HUES64 (cell line): ENCODE measurements around the gene SERPIND1.

Experiments used
- H3K27ac ChIP-seq: 2 replicates; pipeline ENCODE4 v1.7.0; 2013; ENCODE audit warnings: low read depth, low read length, inconsistent platforms
- H3K27me3 ChIP-seq: 2 replicates; pipeline ENCODE4 v1.6.1; 2013; ENCODE audit warnings: mild to moderate bottlenecking, low read length; ENCODE audit not compliant: insufficient read depth
- H3K36me3 ChIP-seq: 2 replicates; pipeline ENCODE4 v1.6.1; 2013; ENCODE audit warnings: mild to moderate bottlenecking, low read length; ENCODE audit not compliant: insufficient read depth
- H3K4me1 ChIP-seq: 2 replicates; pipeline ENCODE4 v1.6.1; 2013; ENCODE audit warnings: mild to moderate bottlenecking, low read length, moderate library complexity; ENCODE audit not compliant: insufficient read depth
- H3K4me3 ChIP-seq: 2 replicates; pipeline ENCODE4 v1.5.1; 2013; ENCODE audit warnings: mild to moderate bottlenecking, low read length, moderate library complexity
- H3K9ac ChIP-seq: 2 replicates; pipeline ENCODE4 v1.6.1; 2013; ENCODE audit warnings: mild to moderate bottlenecking, low read depth, low read length
- H3K9me3 ChIP-seq: 2 replicates; pipeline ENCODE4 v1.6.1; 2013; ENCODE audit warnings: low read depth, low read length; ENCODE audit not compliant: insufficient read depth
- WGBS: fragments of 150-250, 120-280 bp; methylation state at CpG from one replicate; pipeline ENCODE4 v1.1.7; 2013; ENCODE audit warnings: missing lambda C conversion rate; 5-methylcytosine and 5-hydroxymethylcytosine counted together

The SERPIND1 gene

GRCh38 chr22:20786536-20786979 is 12.6 kb downstream of the SERPIND1 start:
- no peak overlapping the region for H3K27ac ChIP-seq
- 0 out of 2 replicates have a peak, but pooled peaks cover 6% of the 10 kb centered on the region for H3K4me1 ChIP-seq
- 92% methylated on average over 10 of the region's 10 CpGs for WGBS
- no peak overlapping the region for H3K4me3 ChIP-seq
- H3K27me3 ChIP-seq: no peaks in the 10 kb centered on the region
- no peak overlapping the region for H3K9ac ChIP-seq
- peaks cover 5% of the 10 kb centered on the region; the same call in 1 of the 2 replicates for H3K36me3 ChIP-seq
- no peaks in the 10 kb centered on the region for H3K9me3 ChIP-seq

DNA sequence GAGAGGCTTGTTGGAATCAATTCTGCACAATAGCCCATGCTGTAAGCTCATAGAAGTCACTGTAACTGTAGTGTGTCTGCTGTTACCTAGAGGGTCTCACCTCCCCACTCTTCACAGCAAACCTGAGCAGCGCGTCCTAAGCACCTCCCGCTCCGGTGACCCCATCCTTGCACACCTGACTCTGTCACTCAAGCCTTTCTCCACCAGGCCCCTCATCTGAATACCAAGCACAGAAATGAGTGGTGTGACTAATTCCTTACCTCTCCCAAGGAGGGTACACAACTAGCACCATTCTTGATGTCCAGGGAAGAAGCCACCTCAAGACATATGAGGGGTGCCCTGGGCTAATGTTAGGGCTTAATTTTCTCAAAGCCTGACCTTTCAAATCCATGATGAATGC is 13.3 kb downstream of the SERPIND1 start:
- peaks cover 7% of the 10 kb centered on the region; the same call in 1 of the 2 replicates for H3K36me3 ChIP-seq
- no peak overlapping the region for H3K4me3 ChIP-seq
- 0 out of 2 replicates have a peak, but pooled peaks cover 6% of the 10 kb centered on the region for H3K4me1 ChIP-seq
- WGBS: 96% methylated on average over 4 of the region's 4 CpGs
- H3K9me3 ChIP-seq: no peaks in the 10 kb centered on the region
- no peaks in the 10 kb centered on the region for H3K27me3 ChIP-seq
- no peak overlapping the region for H3K9ac ChIP-seq
- H3K27ac ChIP-seq: no peak overlapping the region

- Histone ChIP-seq H3K9me3 (no peaks in the 10 kb centered on the region), H3K4me3 (no peak overlapping the region), H3K9ac (no peak overlapping the region), H3K27ac (no peak overlapping the region), H3K36me3 (peaks cover 8% of the 10 kb centered on the region; the same call in 1 of the 2 replicates), H3K27me3 (no peaks in the 10 kb centered on the region), H3K4me1 (0 out of 2 replicates have a peak, but pooled peaks cover 6% of the 10 kb centered on the region)
- 97% methylated on average over 4 of the region's 4 CpGs for WGBS
Observed at GRCh38 chr22:20787746-20788626, 14.1 kb downstream of the SERPIND1 start.

DNA sequence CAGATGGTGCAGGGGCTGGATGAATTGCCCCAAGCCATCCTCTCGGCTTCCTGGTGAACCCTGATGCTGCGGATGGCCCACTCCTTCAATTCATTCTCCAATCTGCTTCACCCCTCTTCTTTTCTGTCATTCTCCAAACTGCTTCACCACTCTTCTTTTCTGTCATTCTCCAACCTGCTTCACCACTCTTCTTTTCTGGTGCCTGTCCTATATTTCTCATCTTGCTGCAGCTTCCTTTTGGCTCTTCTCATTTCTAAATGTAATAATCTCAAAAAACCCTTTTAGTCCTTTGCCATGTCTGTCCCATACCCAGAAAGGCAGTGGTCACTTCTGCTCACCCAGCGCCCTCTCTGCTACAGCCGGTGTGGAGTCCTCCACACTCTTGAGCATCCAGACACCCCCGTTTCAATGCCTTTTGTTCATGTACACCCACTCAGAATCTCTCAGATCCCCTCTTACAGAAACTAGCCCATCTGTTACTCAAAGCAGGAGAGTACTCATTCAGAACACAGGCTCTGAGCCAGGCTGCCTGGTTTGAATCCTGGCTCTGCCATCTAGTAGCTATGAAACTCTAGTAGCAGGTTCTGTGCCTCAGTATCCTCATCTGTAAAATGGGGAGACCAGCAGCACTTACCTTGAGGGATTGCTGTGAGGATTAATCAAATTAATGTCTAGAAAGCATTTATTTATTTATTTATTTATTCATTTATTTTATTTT is 14.9 kb downstream of the SERPIND1 start:
- H3K27ac ChIP-seq: no peak overlapping the region
- no peaks in the 10 kb centered on the region for H3K27me3 ChIP-seq
- no peak overlapping the region for H3K9ac ChIP-seq
- H3K4me3 ChIP-seq: no peak overlapping the region
- 0 out of 2 replicates have a peak, but pooled peaks cover 5% of the 10 kb centered on the region for H3K4me1 ChIP-seq
- 90% methylated on average over 5 of the region's 5 CpGs for WGBS
- no peaks in the 10 kb centered on the region for H3K9me3 ChIP-seq
- peaks cover 8% of the 10 kb centered on the region; the same call in 1 of the 2 replicates for H3K36me3 ChIP-seq

- 94% methylated on average over 12 of the region's 12 CpGs for WGBS
- H3K27ac ChIP-seq: no peak overlapping the region
Observed at GRCh38 chr22:20792221-20792965, 18.5 kb downstream of the SERPIND1 start.

DNA sequence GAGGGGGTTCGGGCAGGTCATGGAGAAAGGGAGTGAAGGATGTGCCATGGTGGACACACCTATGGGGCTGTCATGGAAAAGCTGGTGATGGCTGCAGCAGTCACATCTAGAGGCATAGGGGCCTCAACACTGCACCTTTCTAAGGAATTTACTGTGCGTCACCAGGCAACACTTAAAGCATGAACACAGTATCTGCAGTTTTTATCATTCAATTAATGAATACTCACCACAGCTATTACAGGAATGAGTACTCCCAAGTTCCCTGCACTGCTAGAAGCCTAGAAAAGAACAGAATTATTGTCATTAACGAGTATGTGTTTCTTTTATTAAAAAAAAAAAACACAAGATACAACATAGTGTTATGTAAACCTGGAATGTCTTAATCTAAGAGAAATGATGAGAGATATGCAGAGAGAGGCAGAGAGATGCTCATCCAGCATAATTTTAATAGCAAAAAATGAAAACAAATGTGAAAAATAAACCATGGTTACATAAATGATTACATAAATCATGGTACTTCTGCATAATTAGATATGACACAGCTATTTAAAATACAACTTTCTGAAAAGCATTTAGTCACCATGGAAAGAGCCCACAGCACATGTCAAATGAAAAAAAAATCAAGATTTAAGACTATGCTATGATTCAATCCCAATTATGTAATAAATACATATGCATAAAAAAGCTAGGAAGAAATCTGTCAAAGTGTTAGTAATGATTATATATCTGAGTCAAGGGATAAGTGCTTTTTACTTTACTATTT is 19.2 kb downstream of the SERPIND1 start:
- H3K4me1 ChIP-seq: no peaks in the 10 kb centered on the region
- H3K36me3 ChIP-seq: peaks cover 23% of the 10 kb centered on the region
- WGBS: 94% methylated on average over 2 of the region's 3 CpGs

More at GRCh38 chr22:20792221-20792965, 18.5 kb downstream of the SERPIND1 start:
- H3K4me3 ChIP-seq: no peak overlapping the region
- no peaks in the 10 kb centered on the region for H3K9me3 ChIP-seq
- H3K36me3 ChIP-seq: peaks cover 16% of the 10 kb centered on the region
- H3K4me1 ChIP-seq: no peaks in the 10 kb centered on the region
- no peak overlapping the region for H3K9ac ChIP-seq
- H3K27me3 ChIP-seq: no peaks in the 10 kb centered on the region

DNA sequence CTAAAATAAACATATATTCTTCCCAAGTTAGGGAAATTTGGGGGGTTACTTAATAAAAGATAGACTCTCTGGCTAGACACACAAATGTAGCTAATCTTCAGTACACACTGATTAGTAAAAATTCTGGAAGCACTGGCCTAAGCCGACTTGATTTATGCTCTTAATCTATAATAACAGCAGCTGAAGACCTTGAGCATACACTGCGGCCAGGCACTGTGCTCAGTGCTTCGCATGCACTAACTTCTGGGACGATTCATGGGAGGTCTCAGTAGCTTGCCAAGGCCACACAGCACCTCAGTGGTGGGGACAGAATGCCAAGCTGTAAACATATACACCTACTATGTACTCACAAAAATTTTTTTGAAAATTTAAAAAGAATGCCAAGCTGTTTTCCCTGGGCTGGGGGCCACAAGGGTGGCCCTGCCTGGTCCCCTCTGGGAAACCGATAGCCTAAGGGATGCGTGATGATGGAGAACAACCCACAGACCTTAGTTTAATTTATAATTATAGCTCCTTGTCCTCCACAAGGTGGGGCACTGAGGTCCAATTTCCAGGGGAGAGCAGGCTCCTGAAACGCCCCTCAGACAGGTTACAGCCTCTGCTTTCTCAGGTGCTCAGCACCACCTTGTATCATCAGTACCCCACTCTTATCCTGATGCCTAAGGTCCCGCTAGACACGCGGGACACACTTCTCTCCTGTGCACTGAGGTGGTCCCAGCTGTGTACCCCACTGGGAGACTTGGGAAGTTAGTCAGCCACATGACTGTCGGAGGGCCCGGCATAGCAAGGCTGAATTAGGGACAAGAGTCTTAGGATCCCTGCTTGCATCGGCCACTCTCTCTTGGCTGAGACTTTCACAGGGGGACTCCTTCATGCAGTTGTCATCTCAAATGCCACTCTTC is 20.1 kb downstream of the SERPIND1 start:
- Histone ChIP-seq H3K9ac (no peak overlapping the region), H3K27ac (no peak overlapping the region), H3K9me3 (no peaks in the 10 kb centered on the region), H3K27me3 (no peaks in the 10 kb centered on the region), H3K4me3 (no peak overlapping the region), H3K36me3 (peaks cover 32% of the 10 kb centered on the region), H3K4me1 (no peaks in the 10 kb centered on the region)
- 91% methylated on average over 13 of the region's 13 CpGs for WGBS

More for the DNA sequence above, 19.2 kb downstream of the SERPIND1 start:
- no peaks in the 10 kb centered on the region for H3K27me3 ChIP-seq
- H3K4me3 ChIP-seq: no peak overlapping the region
- H3K9ac ChIP-seq: no peak overlapping the region
- no peaks in the 10 kb centered on the region for H3K9me3 ChIP-seq
- H3K27ac ChIP-seq: no peak overlapping the region

GRCh38 chr22:20794650-20795413 is 20.9 kb downstream of the SERPIND1 start:
- H3K9me3 ChIP-seq: no peaks in the 10 kb centered on the region
- no peak overlapping the region for H3K27ac ChIP-seq
- H3K27me3 ChIP-seq: no peaks in the 10 kb centered on the region
- 92% methylated on average over 7 of the region's 7 CpGs for WGBS
- no peak overlapping the region for H3K9ac ChIP-seq
- H3K4me3 ChIP-seq: no peak overlapping the region
- H3K36me3 ChIP-seq: peaks cover 40% of the 10 kb centered on the region
- no peaks in the 10 kb centered on the region for H3K4me1 ChIP-seq

- Histone ChIP-seq H3K9ac (no peak overlapping the region), H3K27me3 (no peaks in the 10 kb centered on the region), H3K27ac (no peak overlapping the region), H3K9me3 (no peaks in the 10 kb centered on the region), H3K4me3 (no peak overlapping the region), H3K36me3 (peaks cover 41% of the 10 kb centered on the region), H3K4me1 (no peaks in the 10 kb centered on the region)
- WGBS: 95% methylated on average over 8 of the region's 8 CpGs
Observed at GRCh38 chr22:20796731-20797130, 22.8 kb downstream of the SERPIND1 start.
